Right atrium auricular region (tissue), 2 donors: Measurements from ENCODE around the gene OR10G7. TPM values are rescaled to one million over a fixed set of nuclear protein-coding genes. Genes with fewer than 3 reads are reported as not detected.

Experiments
- DNase-seq: peaks from one replicate; pipeline ENCODE4 v3.0.0-alpha.2; 2019; ENCODE audit warnings: low spot score
- H3K27ac ChIP-seq, 2 donors: fragments of 200-600 bp; sonication (generic); 1 replicate in 1 of 2; 2 replicates in 1 of 2; pipeline ENCODE4 v1.5.1; 2016 to 2019
- H3K27me3 ChIP-seq, 2 donors: fragments of 200-600 bp; sonication (generic); one replicate each; pipeline versions ENCODE4 v1.5.1 to v1.6.0; 2017 to 2019
- H3K36me3 ChIP-seq: fragments of 200-600 bp; sonication (generic); one replicate; pipeline ENCODE4 v1.5.1; 2016
- H3K4me1 ChIP-seq, 2 donors: fragments of 200-600 bp; sonication (generic); one replicate each; pipeline versions ENCODE4 v1.5.1 to v1.6.0; 2017 to 2019
- H3K4me3 ChIP-seq, 2 donors: fragments of 200-600 bp; sonication (generic); 1 replicate in 1 of 2; 2 replicates in 1 of 2; pipeline ENCODE4 v1.5.1; 2017 to 2019; ENCODE audit warnings: mild to moderate bottlenecking in 1 of 2, moderate library complexity in 1 of 2
- H3K9me3 ChIP-seq, 2 donors: fragments of 200-600 bp; sonication (generic); one replicate each; pipeline ENCODE4 v1.5.1; 2019
- CTCF ChIP-seq, 2 donors: fragments of 200-600 bp; sonication (generic); IDR thresholded peaks; one replicate each; pipeline ENCODE4 v1.5.1; 2019; ENCODE audit warnings: antibody characterized with exemption in 2 of 2
- total RNA-seq, 2 donors: library from RNA; depleted of rRNA; stranded (reverse); fragments of >200 nt; gene quantifications; one replicate each; pipeline ENCODE4 v1.1.0, GENCODE V29; 2016

OR10G7 gene
- total RNA-seq, 2 donors from 2014 or later = not detected

GRCh38 chr11:124069429-124070401, 28.6 kb upstream of the OR10G7 start:
- peaks cover 0 to 8% of the 10 kb centered on the region in 2 donors for H3K4me1 ChIP-seq
- DNase-seq = no peak

GRCh38 chr11:124068601-124069110, 27.5 kb upstream of the OR10G7 start:
- H3K27me3 ChIP-seq = no peaks in the 10 kb centered on the region
- TF ChIP-seq CTCF (IDR thresholded peaks at IDR 0.05) = no peak
- H3K4me1 ChIP-seq = peaks cover 0 to 8% of the 10 kb centered on the region in 2 donors
- H3K36me3 ChIP-seq = no peaks in the 10 kb centered on the region
- no peak for DNase-seq
- no peaks in the 10 kb centered on the region for H3K9me3 ChIP-seq
- no peak overlapping the region for H3K4me3 ChIP-seq
- no peak overlapping the region for H3K27ac ChIP-seq

More at GRCh38 chr11:124069429-124070401, 28.6 kb upstream of the OR10G7 start:
- Histone ChIP-seq H3K9me3 (no peaks in the 10 kb centered on the region), H3K4me3 (peak overlapping the region in 1 of 2 donors; percentile 18), H3K36me3 (no peaks in the 10 kb centered on the region), H3K27ac (no peak overlapping the region), H3K27me3 (no peaks in the 10 kb centered on the region)
- TF ChIP-seq CTCF (IDR thresholded peaks at IDR 0.05) = peak in 1 of 2 donors; percentile 55

GRCh38 chr11:124052966-124053365, 11.8 kb upstream of the OR10G7 start:
- H3K27me3 ChIP-seq = no peaks in the 10 kb centered on the region
- H3K9me3 ChIP-seq = no peaks in the 10 kb centered on the region
- no peak for DNase-seq
- H3K4me1 ChIP-seq = no peaks in the 10 kb centered on the region
- H3K4me3 ChIP-seq = no peak overlapping the region
- TF ChIP-seq CTCF (IDR thresholded peaks at IDR 0.05) = no peak
- no peak overlapping the region for H3K27ac ChIP-seq
- no peaks in the 10 kb centered on the region for H3K36me3 ChIP-seq

GRCh38 chr11:124050748-124051147, 9.6 kb upstream of the OR10G7 start:
- Histone ChIP-seq H3K27me3 (no peaks in the 10 kb centered on the region), H3K4me1 (no peaks in the 10 kb centered on the region), H3K9me3 (no peaks in the 10 kb centered on the region), H3K36me3 (no peaks in the 10 kb centered on the region), H3K27ac (no peak overlapping the region), H3K4me3 (no peak overlapping the region)
- no peak for DNase-seq
- TF ChIP-seq CTCF (IDR thresholded peaks at IDR 0.05) = no peak

GRCh38 chr11:124043420-124043819, 2.3 kb upstream of the OR10G7 start:
- TF ChIP-seq CTCF (IDR thresholded peaks at IDR 0.05) = no peak
- H3K27me3 ChIP-seq = no peaks in the 10 kb centered on the region
- no peaks in the 10 kb centered on the region for H3K36me3 ChIP-seq
- no peak overlapping the region for H3K4me3 ChIP-seq
- no peak for DNase-seq
- H3K9me3 ChIP-seq = no peaks in the 10 kb centered on the region
- no peak overlapping the region for H3K27ac ChIP-seq
- H3K4me1 ChIP-seq = no peaks in the 10 kb centered on the region
